ENCODE data around the gene PLXNA2. TPM values are rescaled to one million over a fixed set of nuclear protein-coding genes. Genes with fewer than 3 reads are reported as not detected.

The PLXNA2 gene
- total and polyA plus RNA-seq, 8 donors = 48.7 to 137 (median 72.9) TPM

DNA sequence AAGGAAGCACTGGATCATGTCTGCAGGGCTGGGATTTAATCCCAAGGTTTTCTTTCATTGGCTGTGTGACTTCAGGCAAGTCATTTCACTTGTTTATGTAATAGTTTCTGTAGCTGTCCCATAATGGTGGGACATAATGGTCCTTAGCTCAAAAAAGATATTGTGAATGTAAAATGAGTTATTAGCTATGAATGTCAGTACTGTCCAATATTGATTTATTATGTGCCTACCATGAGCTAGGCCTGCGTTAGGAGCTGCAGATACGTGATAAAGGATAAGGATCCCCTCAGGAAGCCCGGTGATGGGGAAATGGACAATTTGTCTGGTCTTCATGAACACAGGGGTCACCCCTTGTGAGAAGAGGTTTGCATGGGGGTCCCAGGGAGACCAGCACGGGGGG lies 95.8 kb downstream of the PLXNA2 start:
- FAIRE-seq = no peak
- intact Hi-C loops (cut with DNase I) = no loop called here
- WGBS, 2 donors = 84 to 86% methylated on average over 4 of the region's 4 CpGs

GRCh38 chr1:208146650-208147049 lies 97.5 kb downstream of the PLXNA2 start:
- intact Hi-C loops (cut with DNase I) = no loop called here
- H3K4me3 ChIP-seq = no peak overlapping the region
- TF ChIP-seq CTCF (IDR thresholded peaks at IDR 0.05) = no peak
- 90 to 94% methylated on average over 3 of the region's 3 CpGs for WGBS, 2 donors
- no peaks in the 10 kb centered on the region for H3K36me3 ChIP-seq
- H3K27me3 ChIP-seq = no peaks in the 10 kb centered on the region
- H3K27ac ChIP-seq = no peak overlapping the region
- DNase-seq (no peak), ATAC-seq (no peak), FAIRE-seq (no peak)
- no peaks in the 10 kb centered on the region for H3K9me3 ChIP-seq
- peaks cover 0 to 17% (median 10%) of the 10 kb centered on the region in 3 donors for H3K4me1 ChIP-seq

More for the DNA sequence above, 95.8 kb downstream of the PLXNA2 start:
- peaks cover 0 to 21% (median 10%) of the 10 kb centered on the region in 3 donors for H3K4me1 ChIP-seq
- no peak for TF ChIP-seq CTCF (IDR thresholded peaks at IDR 0.05)
- no peak overlapping the region for H3K4me3 ChIP-seq
- no peaks in the 10 kb centered on the region for H3K27me3 ChIP-seq
- H3K9me3 ChIP-seq = no peaks in the 10 kb centered on the region
- ATAC-seq (no peak), DNase-seq (no peak)
- no peaks in the 10 kb centered on the region for H3K36me3 ChIP-seq
- H3K27ac ChIP-seq = no peak overlapping the region

DNA sequence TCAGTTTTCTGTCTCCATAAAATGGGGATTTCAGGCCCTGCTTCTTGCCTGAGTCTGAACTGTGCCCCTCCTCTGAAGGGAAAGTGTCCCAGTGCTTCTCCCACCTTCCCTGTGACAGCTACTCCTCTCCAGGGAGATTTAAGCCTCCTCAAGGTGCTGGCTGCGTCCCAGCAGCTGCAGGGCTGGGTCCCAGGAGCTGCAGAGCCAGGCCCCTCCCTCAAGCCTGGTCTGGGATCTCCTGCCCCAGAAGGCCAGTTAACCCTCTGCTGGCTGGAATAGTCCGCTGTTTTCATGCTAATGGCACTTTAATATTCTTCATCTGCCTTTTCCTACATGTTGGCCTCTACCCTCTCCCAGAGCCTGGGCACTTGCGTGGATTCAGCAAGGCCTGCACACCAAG lies 99.0 kb downstream of the PLXNA2 start:
- ATAC-seq = no peak
- intact Hi-C loops (cut with DNase I) = no loop called here

GRCh38 chr1:208142590-208143382 lies 101.4 kb downstream of the PLXNA2 start:
- no peaks in the 10 kb centered on the region for H3K27me3 ChIP-seq
- peak in 2 of 4 donors; percentile 31 to 54 for ATAC-seq
- intact Hi-C loops (cut with DNase I) = no loop called here
- no peak overlapping the region for H3K4me3 ChIP-seq
- H3K27ac ChIP-seq = no peak overlapping the region
- FAIRE-seq = no peak
- TF ChIP-seq CTCF (IDR thresholded peaks at IDR 0.05) = no peak
- no peak for DNase-seq
- 39 to 45% methylated on average over 5 of the region's 5 CpGs for WGBS, 2 donors
- no peaks in the 10 kb centered on the region for H3K9me3 ChIP-seq
- H3K4me1 ChIP-seq = no peaks in the 10 kb centered on the region
- no peaks in the 10 kb centered on the region for H3K36me3 ChIP-seq

More for the DNA sequence above, 99.0 kb downstream of the PLXNA2 start:
- FAIRE-seq (no peak), DNase-seq (no peak)
- Histone ChIP-seq H3K4me1 (peaks cover 0 to 7% (median 6%) of the 10 kb centered on the region in 3 donors), H3K27me3 (no peaks in the 10 kb centered on the region), H3K36me3 (no peaks in the 10 kb centered on the region), H3K4me3 (no peak overlapping the region), H3K27ac (no peak overlapping the region), H3K9me3 (no peaks in the 10 kb centered on the region)
- whole genome bisulfite sequencing, 2 donors = 71 to 83% methylated on average over 3 of the region's 3 CpGs
- TF ChIP-seq CTCF (IDR thresholded peaks at IDR 0.05) = no peak

DNA sequence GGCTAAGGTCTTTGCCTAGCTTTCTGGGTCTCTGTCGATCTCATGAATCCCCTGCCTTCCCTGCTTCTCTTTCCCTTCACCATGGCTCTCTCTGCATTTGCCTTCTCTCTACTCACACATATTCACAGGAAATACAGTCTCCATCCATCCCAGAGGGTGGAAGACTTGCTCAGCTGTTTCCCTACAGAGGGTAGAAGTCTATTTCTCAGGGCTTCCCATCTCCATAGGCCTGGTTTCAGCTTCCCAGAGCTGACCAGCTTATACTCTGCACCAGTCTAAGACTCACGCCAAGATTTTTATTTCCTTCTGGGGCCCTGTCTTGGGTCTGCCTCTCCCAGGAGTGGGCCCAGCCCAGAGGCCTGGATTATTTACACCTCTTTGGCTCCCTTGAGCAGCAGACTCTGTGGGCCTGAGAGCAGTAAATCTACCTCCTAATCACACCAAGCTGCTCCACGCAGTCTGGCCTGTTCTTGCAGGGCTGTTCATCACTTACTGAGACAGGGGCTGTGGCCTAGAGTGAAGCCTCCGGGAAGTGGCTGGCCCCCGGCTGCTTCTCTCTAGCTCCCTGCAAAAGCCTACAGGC lies 102.5 kb downstream of the PLXNA2 start:
- no peak overlapping the region for H3K27ac ChIP-seq
- no peaks in the 10 kb centered on the region for H3K27me3 ChIP-seq
- H3K4me1 ChIP-seq = no peaks in the 10 kb centered on the region
- intact Hi-C loops (cut with DNase I) = no loop called here
- H3K9me3 ChIP-seq = no peaks in the 10 kb centered on the region
- FAIRE-seq = no peak
- no peaks in the 10 kb centered on the region for H3K36me3 ChIP-seq
- ATAC-seq = peak in 1 of 4 donors; percentile 5
- no peak overlapping the region for H3K4me3 ChIP-seq
- TF ChIP-seq CTCF (IDR thresholded peaks at IDR 0.05) = no peak
- 85 to 93% methylated on average over 5 of the region's 5 CpGs for WGBS, 2 donors
- DNase-seq = no peak

Measured in pancreas (tissue), 10 donors.